ENCODE results near the gene DEPDC1.

DNA sequence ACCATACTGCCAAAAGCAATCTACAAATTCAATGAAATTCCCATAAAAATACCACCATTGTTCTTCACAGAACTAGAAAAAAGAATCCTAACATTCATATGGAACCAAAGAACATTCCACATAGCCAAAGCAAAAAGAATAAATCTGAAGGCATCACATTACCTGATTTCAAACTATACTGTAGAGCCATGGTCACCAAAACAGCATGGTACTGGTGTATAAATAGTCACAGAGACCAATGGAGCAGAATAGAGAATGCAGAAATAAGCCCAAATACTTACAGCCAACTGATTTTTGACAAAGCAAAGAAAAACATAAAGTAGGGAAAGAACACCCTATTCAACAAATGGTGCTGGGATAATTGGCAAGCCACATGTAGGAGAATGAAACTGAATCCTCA lies 6.2 kb upstream of the DEPDC1 start:
- TF ChIP-seq RAD21 (IDR thresholded peaks at IDR 0.05) (no peak), RXRA (IDR thresholded peaks at IDR 0.05) (no peak), GABPA (IDR thresholded peaks at IDR 0.05 in 1 of 2, conservative IDR thresholded peaks at IDR 0.05 in 1 of 2) (no peak), JUND (IDR thresholded peaks at IDR 0.05) (no peak), SP1 (IDR thresholded peaks at IDR 0.05) (no peak), FOXA1 (IDR thresholded peaks at IDR 0.05) (no peak), TAF1 (conservative IDR thresholded peaks at IDR 0.05) (no peak), FOXA2 (IDR thresholded peaks at IDR 0.05) (no peak), YY1 (IDR thresholded peaks at IDR 0.05) (no peak)
- TF ChIP-seq, protein P1, sequence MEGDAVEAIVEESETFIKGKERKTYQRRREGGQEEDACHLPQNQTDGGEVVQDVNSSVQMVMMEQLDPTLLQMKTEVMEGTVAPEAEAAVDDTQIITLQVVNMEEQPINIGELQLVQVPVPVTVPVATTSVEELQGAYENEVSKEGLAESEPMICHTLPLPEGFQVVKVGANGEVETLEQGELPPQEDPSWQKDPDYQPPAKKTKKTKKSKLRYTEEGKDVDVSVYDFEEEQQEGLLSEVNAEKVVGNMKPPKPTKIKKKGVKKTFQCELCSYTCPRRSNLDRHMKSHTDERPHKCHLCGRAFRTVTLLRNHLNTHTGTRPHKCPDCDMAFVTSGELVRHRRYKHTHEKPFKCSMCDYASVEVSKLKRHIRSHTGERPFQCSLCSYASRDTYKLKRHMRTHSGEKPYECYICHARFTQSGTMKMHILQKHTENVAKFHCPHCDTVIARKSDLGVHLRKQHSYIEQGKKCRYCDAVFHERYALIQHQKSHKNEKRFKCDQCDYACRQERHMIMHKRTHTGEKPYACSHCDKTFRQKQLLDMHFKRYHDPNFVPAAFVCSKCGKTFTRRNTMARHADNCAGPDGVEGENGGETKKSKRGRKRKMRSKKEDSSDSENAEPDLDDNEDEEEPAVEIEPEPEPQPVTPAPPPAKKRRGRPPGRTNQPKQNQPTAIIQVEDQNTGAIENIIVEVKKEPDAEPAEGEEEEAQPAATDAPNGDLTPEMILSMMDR (IDR thresholded peaks at IDR 0.05; ENCODE audit: low read depth, low read length, missing input control), result no peak
- TF ChIP-seq, protein P2, sequence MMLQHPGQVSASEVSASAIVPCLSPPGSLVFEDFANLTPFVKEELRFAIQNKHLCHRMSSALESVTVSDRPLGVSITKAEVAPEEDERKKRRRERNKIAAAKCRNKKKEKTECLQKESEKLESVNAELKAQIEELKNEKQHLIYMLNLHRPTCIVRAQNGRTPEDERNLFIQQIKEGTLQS (IDR thresholded peaks at IDR 0.05), result no peak
- TF ChIP-seq, protein P3, sequence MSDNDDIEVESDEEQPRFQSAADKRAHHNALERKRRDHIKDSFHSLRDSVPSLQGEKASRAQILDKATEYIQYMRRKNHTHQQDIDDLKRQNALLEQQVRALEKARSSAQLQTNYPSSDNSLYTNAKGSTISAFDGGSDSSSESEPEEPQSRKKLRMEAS (IDR thresholded peaks at IDR 0.05), result no peak
- TF ChIP-seq, protein P4, sequence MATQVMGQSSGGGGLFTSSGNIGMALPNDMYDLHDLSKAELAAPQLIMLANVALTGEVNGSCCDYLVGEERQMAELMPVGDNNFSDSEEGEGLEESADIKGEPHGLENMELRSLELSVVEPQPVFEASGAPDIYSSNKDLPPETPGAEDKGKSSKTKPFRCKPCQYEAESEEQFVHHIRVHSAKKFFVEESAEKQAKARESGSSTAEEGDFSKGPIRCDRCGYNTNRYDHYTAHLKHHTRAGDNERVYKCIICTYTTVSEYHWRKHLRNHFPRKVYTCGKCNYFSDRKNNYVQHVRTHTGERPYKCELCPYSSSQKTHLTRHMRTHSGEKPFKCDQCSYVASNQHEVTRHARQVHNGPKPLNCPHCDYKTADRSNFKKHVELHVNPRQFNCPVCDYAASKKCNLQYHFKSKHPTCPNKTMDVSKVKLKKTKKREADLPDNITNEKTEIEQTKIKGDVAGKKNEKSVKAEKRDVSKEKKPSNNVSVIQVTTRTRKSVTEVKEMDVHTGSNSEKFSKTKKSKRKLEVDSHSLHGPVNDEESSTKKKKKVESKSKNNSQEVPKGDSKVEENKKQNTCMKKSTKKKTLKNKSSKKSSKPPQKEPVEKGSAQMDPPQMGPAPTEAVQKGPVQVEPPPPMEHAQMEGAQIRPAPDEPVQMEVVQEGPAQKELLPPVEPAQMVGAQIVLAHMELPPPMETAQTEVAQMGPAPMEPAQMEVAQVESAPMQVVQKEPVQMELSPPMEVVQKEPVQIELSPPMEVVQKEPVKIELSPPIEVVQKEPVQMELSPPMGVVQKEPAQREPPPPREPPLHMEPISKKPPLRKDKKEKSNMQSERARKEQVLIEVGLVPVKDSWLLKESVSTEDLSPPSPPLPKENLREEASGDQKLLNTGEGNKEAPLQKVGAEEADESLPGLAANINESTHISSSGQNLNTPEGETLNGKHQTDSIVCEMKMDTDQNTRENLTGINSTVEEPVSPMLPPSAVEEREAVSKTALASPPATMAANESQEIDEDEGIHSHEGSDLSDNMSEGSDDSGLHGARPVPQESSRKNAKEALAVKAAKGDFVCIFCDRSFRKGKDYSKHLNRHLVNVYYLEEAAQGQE (IDR thresholded peaks at IDR 0.05), result no peak

Measured in liver (tissue), 3 donors.